C4-2B (cell line): ENCODE measurements around the gene C1orf159.
A peak's percentile ranks its signal among the peaks of the same experiment; 100 is the strongest.

ENCODE experiments used
- H3K27ac ChIP-seq: fragments of 450-650 bp; 2 replicates; pipeline ENCODE4 v1.5.1; 2017
- ZFX ChIP-seq: fragments of 450-650 bp; IDR thresholded peaks from 2 replicates; pipeline ENCODE4 v1.6.1; 2017
- TF ChIP-seq, protein P1 (sequence below): fragments of 450-650 bp; conservative IDR thresholded peaks from 2 replicates; pipeline ENCODE4 v1.5.1; 2017; ENCODE audit warnings: mild to moderate bottlenecking

C1orf159 gene

DNA sequence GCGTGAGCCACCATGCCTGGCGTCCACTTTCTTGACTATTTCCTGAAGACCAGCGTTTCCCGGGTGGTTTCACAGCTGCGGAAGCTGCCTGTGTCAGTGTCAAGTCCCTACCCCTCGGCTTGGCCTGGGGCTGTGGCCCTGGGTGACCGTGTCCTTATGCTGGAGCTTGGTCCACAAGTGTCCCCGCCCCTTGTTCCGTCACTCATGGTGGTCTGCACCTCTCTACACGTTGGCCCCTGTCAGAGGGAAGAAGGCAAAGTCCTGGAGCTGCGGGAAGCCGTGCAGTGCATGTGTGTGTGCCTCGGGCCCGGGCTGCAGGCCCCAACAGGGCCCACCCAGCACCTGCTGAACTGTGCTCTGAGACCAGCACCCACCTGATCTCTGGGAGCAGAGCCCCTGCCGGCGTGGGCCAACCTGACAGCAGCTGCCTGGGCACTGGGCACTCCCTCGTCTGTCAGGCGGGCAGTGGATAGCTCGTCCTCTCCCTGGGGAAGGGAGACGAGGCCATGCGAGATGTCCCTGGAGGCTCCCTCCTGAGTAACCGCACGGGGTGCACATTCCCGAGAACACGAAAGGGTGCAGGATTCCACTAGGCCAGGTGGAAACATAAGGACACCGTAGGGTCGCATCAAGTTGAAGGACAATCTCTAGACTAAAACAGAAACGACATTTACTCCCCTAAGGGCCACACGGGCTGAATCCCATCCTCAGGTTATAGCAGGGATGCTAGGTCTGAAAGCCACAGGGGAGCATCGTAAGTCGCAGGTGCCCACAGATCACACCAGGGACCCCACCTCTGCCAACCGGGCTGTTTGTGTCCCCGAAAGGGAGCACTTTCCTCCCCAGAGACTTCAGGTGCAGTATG, 2.4 kb upstream of the C1orf159 start:
- TF ChIP-seq, protein P1, sequence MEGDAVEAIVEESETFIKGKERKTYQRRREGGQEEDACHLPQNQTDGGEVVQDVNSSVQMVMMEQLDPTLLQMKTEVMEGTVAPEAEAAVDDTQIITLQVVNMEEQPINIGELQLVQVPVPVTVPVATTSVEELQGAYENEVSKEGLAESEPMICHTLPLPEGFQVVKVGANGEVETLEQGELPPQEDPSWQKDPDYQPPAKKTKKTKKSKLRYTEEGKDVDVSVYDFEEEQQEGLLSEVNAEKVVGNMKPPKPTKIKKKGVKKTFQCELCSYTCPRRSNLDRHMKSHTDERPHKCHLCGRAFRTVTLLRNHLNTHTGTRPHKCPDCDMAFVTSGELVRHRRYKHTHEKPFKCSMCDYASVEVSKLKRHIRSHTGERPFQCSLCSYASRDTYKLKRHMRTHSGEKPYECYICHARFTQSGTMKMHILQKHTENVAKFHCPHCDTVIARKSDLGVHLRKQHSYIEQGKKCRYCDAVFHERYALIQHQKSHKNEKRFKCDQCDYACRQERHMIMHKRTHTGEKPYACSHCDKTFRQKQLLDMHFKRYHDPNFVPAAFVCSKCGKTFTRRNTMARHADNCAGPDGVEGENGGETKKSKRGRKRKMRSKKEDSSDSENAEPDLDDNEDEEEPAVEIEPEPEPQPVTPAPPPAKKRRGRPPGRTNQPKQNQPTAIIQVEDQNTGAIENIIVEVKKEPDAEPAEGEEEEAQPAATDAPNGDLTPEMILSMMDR, result no peak
- TF ChIP-seq ZFX, result no peak
- no peak overlapping the region for H3K27ac ChIP-seq

DNA sequence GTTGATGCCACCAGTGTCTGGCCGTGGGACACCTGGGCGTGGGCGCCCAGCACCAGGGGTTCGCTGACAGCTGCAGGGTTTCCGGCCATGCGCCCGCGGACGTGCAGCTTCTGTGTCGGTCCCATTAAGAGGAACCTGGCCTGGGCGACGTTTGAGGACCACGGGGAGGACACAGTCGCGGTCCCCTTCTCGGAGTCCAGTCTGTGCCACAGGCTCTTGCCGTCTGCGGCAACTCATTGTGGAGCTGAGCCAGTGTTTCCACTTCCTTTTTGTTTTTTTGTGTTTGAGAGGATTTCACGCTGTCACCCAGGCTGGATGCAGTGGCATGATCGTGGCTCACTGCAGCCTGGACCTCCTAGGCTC, 1.6 kb upstream of the C1orf159 start:
- H3K27ac ChIP-seq, result no peak overlapping the region
- TF ChIP-seq ZFX, result no peak
- TF ChIP-seq, protein P1, result no peak

DNA sequence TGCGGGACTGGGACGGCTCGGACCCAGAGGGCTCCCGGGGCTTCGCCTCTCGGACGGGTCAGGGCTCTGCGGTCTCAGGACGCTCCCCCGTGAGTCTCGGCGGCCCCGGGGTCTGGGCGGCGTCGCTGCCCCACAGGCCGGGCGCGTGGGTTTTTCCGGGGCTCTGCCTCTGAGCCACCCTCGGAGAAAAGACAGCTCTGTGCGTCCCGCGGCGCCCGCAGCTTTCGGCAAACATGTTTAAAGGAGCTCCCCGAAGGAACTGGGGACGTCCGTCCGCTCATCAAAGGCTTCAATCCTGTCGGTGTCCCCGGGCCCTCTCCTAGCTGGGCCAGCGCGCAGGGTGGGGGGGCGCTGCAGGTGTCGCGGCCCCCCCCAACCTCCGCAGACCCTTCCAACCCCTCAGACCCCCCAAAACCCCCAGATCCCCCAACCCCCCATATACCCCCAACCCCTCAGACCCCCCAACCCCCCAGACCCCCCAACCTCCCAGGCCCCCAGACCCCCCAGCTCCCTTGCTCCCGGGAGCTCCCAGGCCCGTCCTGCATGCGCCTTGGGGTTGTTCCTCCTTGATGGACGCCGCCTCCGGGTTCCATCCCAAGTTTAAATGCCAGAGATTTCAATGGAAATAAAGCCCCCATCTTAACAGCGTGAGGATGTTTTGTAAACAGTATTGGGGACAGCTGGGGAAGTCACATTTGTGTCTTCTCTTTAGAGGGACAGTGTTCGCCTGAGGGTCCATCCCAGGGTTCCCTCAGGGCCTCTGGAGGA, 996 bp upstream of the C1orf159 start:
- peak overlapping the region; percentile 72; the same call in 1 of the 2 replicates for H3K27ac ChIP-seq
- TF ChIP-seq ZFX, result no peak
- TF ChIP-seq, protein P1, result no peak

DNA sequence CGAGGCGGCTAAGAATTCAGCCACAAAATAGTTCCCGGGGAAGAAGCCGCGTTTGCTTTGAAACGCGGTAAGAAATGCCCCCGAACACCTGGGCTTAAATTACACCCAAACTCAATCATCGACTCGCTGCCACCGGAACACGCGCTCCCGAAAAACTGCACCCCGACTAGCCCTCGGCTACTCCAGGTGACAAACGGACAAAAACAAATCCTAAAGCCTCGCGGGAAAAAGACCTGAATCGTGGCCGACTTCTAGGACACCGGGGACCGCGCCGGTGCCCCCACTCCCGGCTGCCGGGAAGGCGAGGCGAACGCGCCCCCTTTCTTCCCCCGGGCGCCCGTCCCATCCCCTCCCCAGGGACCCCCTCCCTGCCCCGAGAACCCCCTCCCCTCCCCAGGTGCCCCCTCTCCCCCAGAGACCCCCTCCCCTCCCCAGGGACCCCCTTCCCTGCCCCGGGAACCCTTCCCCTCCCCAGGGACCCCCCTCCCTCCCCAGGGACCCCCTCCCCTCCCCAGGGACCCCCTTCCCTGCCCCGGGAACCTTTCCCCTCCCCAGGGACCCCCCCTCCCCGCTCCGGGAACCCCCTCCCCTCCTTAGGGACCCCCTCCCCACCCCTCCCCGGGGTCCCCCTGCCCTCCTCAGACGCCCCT, 628 bp downstream of the C1orf159 start:
- H3K27ac ChIP-seq, result peak overlapping the region; percentile 72
- TF ChIP-seq, protein P1, result no peak
- TF ChIP-seq ZFX, result no peak

DNA sequence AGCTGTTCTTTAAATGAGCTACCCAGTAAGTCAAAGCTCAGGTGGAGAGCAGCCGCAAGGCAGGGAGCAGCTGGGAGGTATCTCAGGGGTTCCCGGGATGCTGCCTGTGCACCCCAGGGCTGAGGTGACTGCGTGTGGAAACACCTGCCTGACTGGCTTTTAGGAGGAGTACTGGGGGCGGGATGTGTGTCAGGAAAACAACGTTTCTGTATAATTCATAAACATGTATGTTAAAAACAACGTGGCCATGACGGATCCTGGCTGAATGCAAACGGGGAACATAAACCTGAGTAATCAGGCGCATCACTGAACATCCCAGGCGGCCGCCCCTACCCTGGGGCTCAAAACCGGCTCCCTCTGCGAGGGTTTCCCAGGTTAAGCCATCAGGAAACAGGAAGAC, 1.5 kb downstream of the C1orf159 start:
- H3K27ac ChIP-seq, result no peak overlapping the region

DNA sequence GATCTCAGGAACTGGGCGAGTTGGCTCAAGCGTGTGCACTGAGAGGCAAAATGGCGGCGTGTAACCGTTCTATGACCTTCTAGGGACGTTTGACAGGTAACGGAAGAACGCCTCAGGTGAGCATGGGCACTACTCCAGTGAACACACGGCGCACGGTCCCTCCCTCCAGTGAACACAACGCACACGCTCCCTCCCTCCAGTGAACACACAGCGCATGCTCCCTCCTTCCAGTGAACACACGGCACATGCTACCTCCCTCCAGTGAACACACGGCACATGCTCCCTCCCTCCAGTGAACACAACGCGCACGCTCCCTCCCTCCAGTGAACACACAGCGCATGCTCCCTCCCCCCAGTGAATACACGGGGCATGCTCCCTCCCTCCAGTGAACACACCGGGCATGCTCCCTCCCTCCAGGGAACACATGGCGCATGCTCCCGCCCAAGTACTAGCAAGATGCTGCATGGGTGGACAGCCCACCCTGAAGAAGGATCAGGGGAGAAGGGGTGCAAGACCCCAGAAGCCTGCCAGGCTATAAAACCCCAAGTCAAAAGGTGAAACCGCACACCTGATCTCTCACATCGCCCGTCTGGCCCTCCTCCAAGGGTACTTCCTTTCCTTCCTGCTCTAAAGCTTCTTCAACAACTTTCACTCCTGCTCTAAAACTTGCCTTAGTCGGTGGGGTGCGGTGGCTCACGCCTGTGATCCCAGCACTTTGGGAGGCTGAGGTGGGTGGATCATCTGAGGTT, 3.5 kb downstream of the C1orf159 start:
- no peak for TF ChIP-seq ZFX
- TF ChIP-seq, protein P1, result no peak
- no peak overlapping the region for H3K27ac ChIP-seq

More for the DNA sequence above, 1.5 kb downstream of the C1orf159 start:
- TF ChIP-seq ZFX, result no peak
- TF ChIP-seq, protein P1, result no peak
